Measurements from ENCODE around the gene SECISBP2L.

SECISBP2L gene

GRCh38 chr15:48962662-48963523 lies 83.4 kb downstream of the SECISBP2L start:
- DNase-seq = no peak

- no peak for DNase-seq
Observed at GRCh38 chr15:48955967-48956366, 90.3 kb downstream of the SECISBP2L start.

GRCh38 chr15:48955370-48955769 lies 90.9 kb downstream of the SECISBP2L start:
- no peak for DNase-seq

GRCh38 chr15:48954538-48954937 lies 91.7 kb downstream of the SECISBP2L start:
- no peak for DNase-seq

GRCh38 chr15:48946840-48947187 lies 99.4 kb downstream of the SECISBP2L start:
- no peak for DNase-seq

- no peak for DNase-seq
Observed at GRCh38 chr15:48946074-48946839, 100.0 kb downstream of the SECISBP2L start.

GRCh38 chr15:48945386-48945785 lies 100.9 kb downstream of the SECISBP2L start:
- no peak for DNase-seq

GRCh38 chr15:48941904-48942303 lies 104.3 kb downstream of the SECISBP2L start:
- DNase-seq = no peak

- DNase-seq = no peak
Observed at GRCh38 chr15:48940508-48940907, 105.7 kb downstream of the SECISBP2L start.

- DNase-seq = no peak
Observed at GRCh38 chr15:48939648-48940047, 106.6 kb downstream of the SECISBP2L start.
